ENCODE data around the gene WDR1. TPM values are rescaled to one million over a fixed set of nuclear protein-coding genes. Genes with fewer than 3 reads are reported as not detected.

The WDR1 gene
- polyA plus RNA-seq, 1 of the 3 experiments (the other 2 are of a cell fraction), result 310 TPM

- Histone ChIP-seq H3K9ac (no peak overlapping the region), H3K4me2 (no peak overlapping the region), H3K4me1 (ENCODE audit: control insufficient read depth in 1 of 2, insufficient read depth in 2 of 2, low read depth in 1 of 2, low read length in 1 of 2) (no peaks in the 10 kb centered on the region), H4K20me1 (ENCODE audit: insufficient read depth) (no peaks in the 10 kb centered on the region), H3K79me2 (ENCODE audit: insufficient read depth) (no peaks in the 10 kb centered on the region), H3F3A (replicated peaks; ENCODE audit: insufficient read depth) (no peaks in the 10 kb centered on the region), H2AFZ (ENCODE audit: low read depth) (no peak overlapping the region), H3K9me3 (no peaks in the 10 kb centered on the region), H3K36me3 (replicated peaks in 1 of 2; ENCODE audit: control insufficient read depth in 1 of 2, insufficient read depth in 2 of 2, low read length in 1 of 2) (no peaks in the 10 kb centered on the region), H3K9me2 (no peaks in the 10 kb centered on the region), H3K27ac (ENCODE audit: low read depth in 2 of 2, low read length in 1 of 2) (no peak overlapping the region), H3K4me3 (ENCODE audit: low read depth in 2 of 2, low read length in 1 of 2) (no peak overlapping the region), H3K27me3 (ENCODE audit: insufficient read depth) (peaks cover 17% of the 10 kb centered on the region; the same call in 1 of the 2 replicates)
- CTCF ChIA-PET, result interaction anchor here (1.2 to 2.2 kb wide), 2 partner anchors 15 to 611 kb away, joined by 3 to 10 read pairs; no protein-coding TSS in a partner anchor
- no peak for DNase-seq
- TF ChIP-seq SIN3A (IDR thresholded peaks at IDR 0.05; ENCODE audit: borderline replicate concordance, low read depth, low read length) (no peak), NRF1 (IDR thresholded peaks at IDR 0.05; ENCODE audit: low read depth, low read length) (no peak), JUND (IDR thresholded peaks at IDR 0.05) (no peak), EP300 (IDR thresholded peaks at IDR 0.05; ENCODE audit: borderline replicate concordance in 1 of 2, low read depth in 1 of 2, low read length in 1 of 2) (no peak), USF1 (IDR thresholded peaks at IDR 0.05; ENCODE audit: borderline replicate concordance, low read depth) (no peak), TCF12 (IDR thresholded peaks at IDR 0.05) (no peak), RAD21 (IDR thresholded peaks at IDR 0.05; ENCODE audit: low read length) (no peak), ZBTB33 (IDR thresholded peaks at IDR 0.05; ENCODE audit: borderline replicate concordance, low read depth) (no peak), CHD2 (IDR thresholded peaks at IDR 0.05; ENCODE audit: low read length, partially characterized antibody) (no peak), MXI1 (IDR thresholded peaks at IDR 0.05; ENCODE audit: low read depth, low read length) (no peak), REST (IDR thresholded peaks at IDR 0.05; ENCODE audit: low read depth, low read length) (no peak), GATA2 (CRISPR knock-in tag; IDR thresholded peaks at IDR 0.05) (no peak), FOXJ3 (CRISPR knock-in tag; IDR thresholded peaks at IDR 0.05) (no peak), EZH2phosphoT487 (IDR thresholded peaks at IDR 0.05; ENCODE audit: borderline replicate concordance, low read depth) (no peak), PBX3 (IDR thresholded peaks at IDR 0.05) (no peak), RFX5 (IDR thresholded peaks at IDR 0.05; ENCODE audit: low read length) (no peak), MEF2A (IDR thresholded peaks at IDR 0.05; ENCODE audit: borderline replicate concordance, low read depth) (no peak), MAX (IDR thresholded peaks at IDR 0.05; ENCODE audit: low read depth) (no peak), RCOR1 (IDR thresholded peaks at IDR 0.05; ENCODE audit: low read length) (no peak), TEAD4 (IDR thresholded peaks at IDR 0.05; ENCODE audit: borderline replicate concordance, insufficient read depth) (no peak)
- 29% methylated on average over 6 of the region's 6 CpGs for WGBS (ENCODE audit: low lambda C conversion rate)
- POLR2A ChIA-PET, result no interaction called here
These were observed 26.6 kb upstream of the WDR1 start for GRCh38 chr4:10143171-10143570.

Measured in SK-N-SH (cell line).